HepG2 (cell line): ENCODE measurements around the gene CLIC1. TPM values are rescaled to one million over a fixed set of nuclear protein-coding genes. Genes with fewer than 3 reads are reported as not detected.

Source experiments
- FOXK1 ChIP-seq: sonication (generic); formaldehyde crosslinking; IDR thresholded peaks from 2 replicates; pipeline ENCODE4 v1.4.0; 2020; ENCODE audit warnings: low read depth, missing genetic modification reagents, borderline replicate concordance
- HIVEP1 ChIP-seq: sonication (generic); formaldehyde crosslinking; IDR thresholded peaks from 2 replicates; pipeline ENCODE4 v1.4.0; 2020; ENCODE audit warnings: mild to moderate bottlenecking, missing genetic modification reagents
- HNF4A ChIP-seq: sonication (generic); formaldehyde crosslinking; IDR thresholded peaks from 2 replicates; pipeline ENCODE4 v1.4.0; 2020; ENCODE audit warnings: missing genetic modification reagents
- KMT2B ChIP-seq: IDR thresholded peaks from 2 replicates; pipeline ENCODE4 v1.6.1; 2016; ENCODE audit warnings: missing genetic modification reagents, missing compliant biosample characterization
- MAFG ChIP-seq: sonication (generic); formaldehyde crosslinking; IDR thresholded peaks from 2 replicates; pipeline ENCODE4 v1.5.1; 2020; ENCODE audit warnings: mild to moderate bottlenecking, missing genetic modification reagents
- MLLT10 ChIP-seq: sonication (generic); formaldehyde crosslinking; IDR thresholded peaks from 2 replicates; pipeline ENCODE4 v1.4.0; 2020; ENCODE audit warnings: missing genetic modification reagents
- SATB2 ChIP-seq: sonication (generic); formaldehyde crosslinking; IDR thresholded peaks from 2 replicates; pipeline ENCODE4 v1.5.0; 2020; ENCODE audit warnings: missing genetic modification reagents
- SIX1 ChIP-seq: sonication (generic); formaldehyde crosslinking; IDR thresholded peaks from 2 replicates; pipeline ENCODE4 v1.4.0; 2020; ENCODE audit warnings: missing genetic modification reagents, borderline replicate concordance
- ZBTB42 ChIP-seq: sonication (generic); formaldehyde crosslinking; IDR thresholded peaks from 2 replicates; pipeline ENCODE4 v1.5.0; 2020; ENCODE audit warnings: mild to moderate bottlenecking, missing genetic modification reagents
- ZBTB44 ChIP-seq: sonication (generic); formaldehyde crosslinking; IDR thresholded peaks from 2 replicates; pipeline ENCODE4 v1.4.0; 2020; ENCODE audit warnings: missing genetic modification reagents
- ZNF431 ChIP-seq: sonication (generic); formaldehyde crosslinking; IDR thresholded peaks from 2 replicates; pipeline ENCODE4 v1.9.0; 2022; ENCODE audit warnings: missing genetic modification reagents, low read depth, mild to moderate bottlenecking, borderline replicate concordance
- ZNF710 ChIP-seq: sonication (generic); formaldehyde crosslinking; IDR thresholded peaks from 2 replicates; pipeline ENCODE4 v1.5.0; 2020; ENCODE audit warnings: mild to moderate bottlenecking, missing genetic modification reagents, borderline replicate concordance
- ZNF772 ChIP-seq: sonication (generic); formaldehyde crosslinking; IDR thresholded peaks from 2 replicates; pipeline ENCODE4 v1.5.0; 2020; ENCODE audit warnings: mild to moderate bottlenecking, missing genetic modification reagents
- polyA plus RNA-seq, 8 experiments: library from polyadenylated mRNA; depleted of rRNA in 3 of 8; stranded (reverse) in 7 of 8; unstranded in 1 of 8; fragments of >200 nt; fragmentation: Illumina TruSeq in 4 of 8; extraction: Trizol in 4 of 8; gene quantifications; 2 replicates each; pipeline versions ENCODE4 v1.2.1 to v1.2.3, GENCODE V29; 2011 to 2016; ENCODE audit warnings: low read depth in 4 of 8, missing spikeins in 1 of 8, mixed read lengths in 1 of 8; ENCODE audit not compliant: insufficient read depth in 1 of 8
- total RNA-seq, 5 experiments: library from RNA; depleted of rRNA; stranded (reverse); fragments of >200 nt; fragmentation: Illumina TruSeq; extraction: Trizol; gene quantifications; 2 replicates each; pipeline ENCODE4 v1.2.3, GENCODE V29; 2016; ENCODE audit warnings: low read depth in 1 of 5
- TF ChIP-seq, protein P1 (sequence below): sonication (generic); formaldehyde crosslinking; IDR thresholded peaks from 2 replicates; pipeline ENCODE4 v1.4.0; 2020; ENCODE audit warnings: missing genetic modification reagents, low read depth, mild to moderate bottlenecking, borderline replicate concordance
- TF ChIP-seq, protein P2 (sequence below): sonication (generic); formaldehyde crosslinking; IDR thresholded peaks from 2 replicates; pipeline ENCODE4 v1.4.0; 2020; ENCODE audit warnings: missing genetic modification reagents
- TF ChIP-seq, protein P3 (sequence below): IDR thresholded peaks from 2 replicates; pipeline ENCODE4 v1.6.1; 2016

The CLIC1 gene
- total and polyA plus RNA-seq, 2 of the 13 experiments (the other 11 are each of a cell fraction or from before 2014, with no cell fraction given) = 602 to 891 TPM

GRCh38 chr6:31736021-31736767, at the start of gene CLIC1 (continued):
- TF ChIP-seq, protein P1, sequence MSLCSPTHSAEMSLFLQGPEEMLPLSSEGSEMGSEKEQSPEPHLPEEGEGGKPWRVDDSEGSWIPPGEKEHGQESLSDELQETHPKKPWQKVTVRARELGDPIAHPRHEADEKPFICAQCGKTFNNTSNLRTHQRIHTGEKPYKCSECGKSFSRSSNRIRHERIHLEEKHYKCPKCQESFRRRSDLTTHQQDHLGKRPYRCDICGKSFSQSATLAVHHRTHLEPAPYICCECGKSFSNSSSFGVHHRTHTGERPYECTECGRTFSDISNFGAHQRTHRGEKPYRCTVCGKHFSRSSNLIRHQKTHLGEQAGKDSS (CRISPR knock-in tag) = peak; percentile 78
- TF ChIP-seq, protein P2, sequence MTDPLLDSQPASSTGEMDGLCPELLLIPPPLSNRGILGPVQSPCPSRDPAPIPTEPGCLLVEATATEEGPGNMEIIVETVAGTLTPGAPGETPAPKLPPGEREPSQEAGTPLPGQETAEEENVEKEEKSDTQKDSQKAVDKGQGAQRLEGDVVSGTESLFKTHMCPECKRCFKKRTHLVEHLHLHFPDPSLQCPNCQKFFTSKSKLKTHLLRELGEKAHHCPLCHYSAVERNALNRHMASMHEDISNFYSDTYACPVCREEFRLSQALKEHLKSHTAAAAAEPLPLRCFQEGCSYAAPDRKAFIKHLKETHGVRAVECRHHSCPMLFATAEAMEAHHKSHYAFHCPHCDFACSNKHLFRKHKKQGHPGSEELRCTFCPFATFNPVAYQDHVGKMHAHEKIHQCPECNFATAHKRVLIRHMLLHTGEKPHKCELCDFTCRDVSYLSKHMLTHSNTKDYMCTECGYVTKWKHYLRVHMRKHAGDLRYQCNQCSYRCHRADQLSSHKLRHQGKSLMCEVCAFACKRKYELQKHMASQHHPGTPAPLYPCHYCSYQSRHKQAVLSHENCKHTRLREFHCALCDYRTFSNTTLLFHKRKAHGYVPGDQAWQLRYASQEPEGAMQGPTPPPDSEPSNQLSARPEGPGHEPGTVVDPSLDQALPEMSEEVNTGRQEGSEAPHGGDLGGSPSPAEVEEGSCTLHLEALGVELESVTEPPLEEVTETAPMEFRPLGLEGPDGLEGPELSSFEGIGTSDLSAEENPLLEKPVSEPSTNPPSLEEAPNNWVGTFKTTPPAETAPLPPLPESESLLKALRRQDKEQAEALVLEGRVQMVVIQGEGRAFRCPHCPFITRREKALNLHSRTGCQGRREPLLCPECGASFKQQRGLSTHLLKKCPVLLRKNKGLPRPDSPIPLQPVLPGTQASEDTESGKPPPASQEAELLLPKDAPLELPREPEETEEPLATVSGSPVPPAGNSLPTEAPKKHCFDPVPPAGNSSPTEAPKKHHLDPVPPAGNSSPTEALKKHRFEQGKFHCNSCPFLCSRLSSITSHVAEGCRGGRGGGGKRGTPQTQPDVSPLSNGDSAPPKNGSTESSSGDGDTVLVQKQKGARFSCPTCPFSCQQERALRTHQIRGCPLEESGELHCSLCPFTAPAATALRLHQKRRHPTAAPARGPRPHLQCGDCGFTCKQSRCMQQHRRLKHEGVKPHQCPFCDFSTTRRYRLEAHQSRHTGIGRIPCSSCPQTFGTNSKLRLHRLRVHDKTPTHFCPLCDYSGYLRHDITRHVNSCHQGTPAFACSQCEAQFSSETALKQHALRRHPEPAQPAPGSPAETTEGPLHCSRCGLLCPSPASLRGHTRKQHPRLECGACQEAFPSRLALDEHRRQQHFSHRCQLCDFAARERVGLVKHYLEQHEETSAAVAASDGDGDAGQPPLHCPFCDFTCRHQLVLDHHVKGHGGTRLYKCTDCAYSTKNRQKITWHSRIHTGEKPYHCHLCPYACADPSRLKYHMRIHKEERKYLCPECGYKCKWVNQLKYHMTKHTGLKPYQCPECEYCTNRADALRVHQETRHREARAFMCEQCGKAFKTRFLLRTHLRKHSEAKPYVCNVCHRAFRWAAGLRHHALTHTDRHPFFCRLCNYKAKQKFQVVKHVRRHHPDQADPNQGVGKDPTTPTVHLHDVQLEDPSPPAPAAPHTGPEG (CRISPR knock-in tag) = no peak
- TF ChIP-seq ZNF710 (0 out of 2 replicates have a peak, but pooled peaks have one; percentile 15), MAFG (CRISPR knock-in tag) (no peak), HIVEP1 (peak; percentile 99), KMT2B (CRISPR knock-in tag) (peak; percentile 55; the same call in 1 of the 2 replicates), ZBTB44 (CRISPR knock-in tag) (no peak), SIX1 (CRISPR knock-in tag) (0 out of 2 replicates have a peak, but pooled peaks have one; percentile 24), ZBTB42 (CRISPR knock-in tag) (0 out of 2 replicates have a peak, but pooled peaks have one; percentile 86), ZNF431 (peak; percentile 79; the same call in 1 of the 2 replicates), SATB2 (CRISPR knock-in tag) (no peak), MLLT10 (CRISPR knock-in tag) (peak; percentile 27; the same call in 1 of the 2 replicates), HNF4A (peak; percentile 67), FOXK1 (peak; percentile 9; the same call in 1 of the 2 replicates), ZNF772 (CRISPR knock-in tag) (peak; percentile 80; the same call in 1 of the 2 replicates)
- TF ChIP-seq, protein P3, sequence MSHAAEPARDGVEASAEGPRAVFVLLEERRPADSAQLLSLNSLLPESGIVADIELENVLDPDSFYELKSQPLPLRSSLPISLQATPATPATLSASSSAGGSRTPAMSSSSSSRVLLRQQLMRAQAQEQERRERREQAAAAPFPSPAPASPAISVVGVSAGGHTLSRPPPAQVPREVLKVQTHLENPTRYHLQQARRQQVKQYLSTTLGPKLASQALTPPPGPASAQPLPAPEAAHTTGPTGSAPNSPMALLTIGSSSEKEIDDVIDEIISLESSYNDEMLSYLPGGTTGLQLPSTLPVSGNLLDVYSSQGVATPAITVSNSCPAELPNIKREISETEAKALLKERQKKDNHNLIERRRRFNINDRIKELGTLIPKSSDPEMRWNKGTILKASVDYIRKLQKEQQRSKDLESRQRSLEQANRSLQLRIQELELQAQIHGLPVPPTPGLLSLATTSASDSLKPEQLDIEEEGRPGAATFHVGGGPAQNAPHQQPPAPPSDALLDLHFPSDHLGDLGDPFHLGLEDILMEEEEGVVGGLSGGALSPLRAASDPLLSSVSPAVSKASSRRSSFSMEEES (CRISPR knock-in tag) = peak; percentile 55; the same call in 1 of the 2 replicates
